ENCODE results near the gene AK2. TPM values are rescaled to one million over a fixed set of nuclear protein-coding genes. Genes with fewer than 3 reads are reported as not detected.

AK2 gene
- total RNA-seq, 1 donor from 2014 or later = 52.7 TPM

DNA sequence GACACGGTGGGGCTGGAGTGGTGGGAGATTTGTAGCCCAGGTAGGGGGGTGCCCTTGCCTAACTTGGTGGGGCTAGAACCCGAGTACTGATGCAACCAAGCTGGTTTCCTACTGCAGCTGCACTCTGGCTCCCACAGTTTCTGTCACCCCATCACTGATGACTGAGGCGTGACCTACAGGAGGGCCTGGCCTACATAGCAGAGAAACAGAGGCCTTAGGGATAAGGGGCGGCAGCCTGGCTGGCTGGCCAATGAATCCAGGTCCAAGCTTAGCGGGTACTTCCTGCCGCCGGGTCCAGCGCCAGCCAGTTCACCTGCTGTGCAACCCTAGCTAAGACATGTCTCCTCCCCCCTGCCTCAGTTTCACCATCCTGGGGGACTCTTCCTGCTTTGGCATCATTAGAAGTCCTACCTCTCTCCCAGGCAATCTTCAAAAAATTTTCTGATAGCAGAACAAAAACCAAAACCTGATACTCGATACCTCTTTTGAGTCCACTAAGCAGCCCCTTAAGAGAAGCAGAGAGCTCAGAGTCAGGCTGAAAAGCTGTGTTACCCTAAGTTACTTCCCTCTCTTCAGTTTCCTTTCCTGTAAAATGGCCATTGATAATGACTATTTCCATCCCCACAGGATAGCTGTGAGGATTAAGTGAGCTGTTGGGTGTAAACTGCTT lies 44.7 kb downstream of the AK2 start:
- no peak overlapping the region for H3K27ac Mint-ChIP-seq (ENCODE audit: unreplicated experiment)
- no peaks in the 10 kb centered on the region for H3K27me3 Mint-ChIP-seq (ENCODE audit: unreplicated experiment)
- H3K36me3 Mint-ChIP-seq (ENCODE audit: unreplicated experiment) = no peaks in the 10 kb centered on the region
- TF ChIP-seq, protein P1, sequence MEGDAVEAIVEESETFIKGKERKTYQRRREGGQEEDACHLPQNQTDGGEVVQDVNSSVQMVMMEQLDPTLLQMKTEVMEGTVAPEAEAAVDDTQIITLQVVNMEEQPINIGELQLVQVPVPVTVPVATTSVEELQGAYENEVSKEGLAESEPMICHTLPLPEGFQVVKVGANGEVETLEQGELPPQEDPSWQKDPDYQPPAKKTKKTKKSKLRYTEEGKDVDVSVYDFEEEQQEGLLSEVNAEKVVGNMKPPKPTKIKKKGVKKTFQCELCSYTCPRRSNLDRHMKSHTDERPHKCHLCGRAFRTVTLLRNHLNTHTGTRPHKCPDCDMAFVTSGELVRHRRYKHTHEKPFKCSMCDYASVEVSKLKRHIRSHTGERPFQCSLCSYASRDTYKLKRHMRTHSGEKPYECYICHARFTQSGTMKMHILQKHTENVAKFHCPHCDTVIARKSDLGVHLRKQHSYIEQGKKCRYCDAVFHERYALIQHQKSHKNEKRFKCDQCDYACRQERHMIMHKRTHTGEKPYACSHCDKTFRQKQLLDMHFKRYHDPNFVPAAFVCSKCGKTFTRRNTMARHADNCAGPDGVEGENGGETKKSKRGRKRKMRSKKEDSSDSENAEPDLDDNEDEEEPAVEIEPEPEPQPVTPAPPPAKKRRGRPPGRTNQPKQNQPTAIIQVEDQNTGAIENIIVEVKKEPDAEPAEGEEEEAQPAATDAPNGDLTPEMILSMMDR (IDR thresholded peaks at IDR 0.05; ENCODE audit: partially characterized antibody, unreplicated experiment) = no peak
- peaks cover 2% of the 10 kb centered on the region for H3K9me3 Mint-ChIP-seq (ENCODE audit: unreplicated experiment)
- H3K4me3 Mint-ChIP-seq (ENCODE audit: unreplicated experiment) = no peak overlapping the region
- DNase-seq = no peak
- peaks cover 4% of the 10 kb centered on the region for H3K4me1 Mint-ChIP-seq (ENCODE audit: low read depth, unreplicated experiment)

DNA sequence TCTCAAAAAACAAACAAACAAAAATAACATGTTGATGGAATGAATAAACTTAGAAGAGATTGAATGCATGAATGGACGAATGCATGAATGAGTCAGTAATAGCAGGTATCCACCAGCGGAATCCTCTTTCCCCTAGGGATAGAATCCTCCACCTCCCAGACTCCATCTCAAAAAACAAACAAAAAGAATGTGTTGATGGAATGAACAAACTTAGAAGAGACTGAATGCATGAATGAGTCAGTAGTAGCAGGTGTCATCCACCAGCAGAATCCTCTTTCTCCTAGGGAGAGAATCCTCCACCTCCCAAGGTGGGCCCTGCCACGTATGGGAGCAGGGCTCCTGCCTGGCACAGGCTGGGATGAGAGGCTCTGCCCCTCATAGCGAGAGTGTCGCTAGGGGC lies 45.3 kb downstream of the AK2 start:
- H3K4me1 Mint-ChIP-seq (ENCODE audit: low read depth, unreplicated experiment) = peaks cover 4% of the 10 kb centered on the region
- H3K9me3 Mint-ChIP-seq (ENCODE audit: unreplicated experiment) = peaks cover 2% of the 10 kb centered on the region
- H3K36me3 Mint-ChIP-seq (ENCODE audit: unreplicated experiment) = no peaks in the 10 kb centered on the region
- TF ChIP-seq, protein P1 (IDR thresholded peaks at IDR 0.05; ENCODE audit: partially characterized antibody, unreplicated experiment) = no peak
- H3K27me3 Mint-ChIP-seq (ENCODE audit: unreplicated experiment) = no peaks in the 10 kb centered on the region
- DNase-seq = no peak
- H3K4me3 Mint-ChIP-seq (ENCODE audit: unreplicated experiment) = no peak overlapping the region
- no peak overlapping the region for H3K27ac Mint-ChIP-seq (ENCODE audit: unreplicated experiment)

DNA sequence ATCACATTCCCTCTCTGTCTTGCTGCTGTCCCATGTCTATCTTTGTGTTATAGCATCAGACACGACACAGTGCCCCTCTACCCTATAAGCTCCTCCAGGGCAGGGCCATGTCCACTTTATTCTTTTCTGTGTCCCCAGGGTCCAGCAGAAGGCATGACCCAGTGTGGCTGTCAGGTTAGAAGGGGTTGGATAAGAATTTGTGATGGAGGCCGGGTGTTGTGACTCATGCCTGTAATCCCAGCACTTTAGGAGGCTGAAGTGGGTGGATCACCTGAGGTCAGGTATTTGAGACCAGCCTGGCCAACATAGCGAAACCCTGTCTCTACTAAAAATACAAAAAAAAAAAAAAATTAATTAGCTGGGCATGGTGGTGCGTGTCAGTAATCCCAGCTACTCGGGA lies 45.8 kb downstream of the AK2 start:
- DNase-seq = no peak
- Mint-ChIP-seq H3K27ac (ENCODE audit: unreplicated experiment) (no peak overlapping the region), H3K36me3 (ENCODE audit: unreplicated experiment) (no peaks in the 10 kb centered on the region), H3K9me3 (ENCODE audit: unreplicated experiment) (peaks cover 2% of the 10 kb centered on the region), H3K4me3 (ENCODE audit: unreplicated experiment) (no peak overlapping the region), H3K27me3 (ENCODE audit: unreplicated experiment) (no peaks in the 10 kb centered on the region), H3K4me1 (ENCODE audit: low read depth, unreplicated experiment) (peaks cover 4% of the 10 kb centered on the region)
- TF ChIP-seq, protein P1 (IDR thresholded peaks at IDR 0.05; ENCODE audit: partially characterized antibody, unreplicated experiment) = no peak

DNA sequence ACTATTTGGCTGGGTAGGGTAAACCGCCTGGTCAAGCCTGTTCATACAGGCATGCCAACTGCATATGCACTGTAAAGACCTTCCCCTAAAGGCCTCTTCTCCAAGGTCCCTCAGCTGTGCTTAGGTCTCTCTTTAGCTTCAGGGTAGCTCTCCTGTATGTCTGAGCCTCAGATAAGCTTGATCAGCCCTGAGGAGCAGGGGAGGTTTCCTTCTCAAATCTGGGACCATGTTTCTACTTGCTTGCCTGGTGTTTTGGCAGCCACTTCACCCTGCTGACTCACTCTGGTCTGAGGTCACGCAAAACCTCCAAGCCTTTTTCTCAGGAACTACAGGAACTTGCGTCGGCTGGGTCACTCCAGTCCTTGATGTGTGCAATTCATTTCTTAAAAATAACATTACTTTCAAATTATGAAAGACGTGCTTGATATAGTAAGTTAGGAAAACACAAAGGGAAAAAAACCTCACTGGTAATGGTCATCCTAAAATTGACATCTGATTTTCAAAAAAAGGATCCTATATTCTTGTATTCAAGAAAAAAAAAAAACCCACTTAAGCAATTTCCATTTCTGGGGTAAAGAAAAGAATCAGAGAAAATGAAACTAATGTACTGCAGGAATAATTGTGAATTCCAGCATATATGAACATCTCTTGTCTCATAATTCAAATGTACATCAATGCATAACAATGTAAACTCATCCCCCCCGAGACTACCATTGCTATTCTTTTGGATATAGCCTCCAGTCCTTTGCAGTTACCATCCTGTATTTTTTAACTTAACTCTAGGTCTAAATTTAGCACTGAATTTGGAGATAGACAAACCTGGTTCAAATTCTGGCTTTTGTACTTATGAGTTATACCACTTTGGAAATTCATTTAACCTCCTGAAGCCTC lies 47.3 kb downstream of the AK2 start:
- Mint-ChIP-seq H3K27me3 (ENCODE audit: unreplicated experiment) (no peaks in the 10 kb centered on the region), H3K4me3 (ENCODE audit: unreplicated experiment) (no peak overlapping the region), H3K9me3 (ENCODE audit: unreplicated experiment) (peaks cover 2% of the 10 kb centered on the region), H3K27ac (ENCODE audit: unreplicated experiment) (no peak overlapping the region), H3K4me1 (ENCODE audit: low read depth, unreplicated experiment) (peaks cover 4% of the 10 kb centered on the region), H3K36me3 (ENCODE audit: unreplicated experiment) (no peaks in the 10 kb centered on the region)
- no peak for DNase-seq
- TF ChIP-seq, protein P1 (IDR thresholded peaks at IDR 0.05; ENCODE audit: partially characterized antibody, unreplicated experiment) = no peak

DNA sequence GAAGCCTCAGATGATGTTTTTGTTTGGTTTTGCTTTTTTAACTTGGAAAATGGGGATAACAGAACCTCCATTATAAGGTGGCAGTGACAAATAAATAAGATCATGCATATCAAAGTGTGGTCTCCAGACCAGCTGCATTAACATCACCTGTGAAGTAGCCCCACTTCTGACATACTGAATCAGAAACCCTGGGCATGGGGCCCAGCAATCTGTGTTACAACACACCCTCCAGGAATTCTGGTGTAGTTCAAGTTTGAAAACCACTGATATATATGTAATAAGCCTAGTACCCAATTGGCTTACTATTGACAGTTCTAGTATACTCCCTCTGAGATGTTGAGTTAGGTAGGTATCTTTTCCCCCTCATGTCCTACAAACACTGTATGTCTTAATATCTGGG lies 48.0 kb downstream of the AK2 start:
- Mint-ChIP-seq H3K27ac (ENCODE audit: unreplicated experiment) (no peak overlapping the region), H3K27me3 (ENCODE audit: unreplicated experiment) (no peaks in the 10 kb centered on the region), H3K9me3 (ENCODE audit: unreplicated experiment) (peaks cover 2% of the 10 kb centered on the region), H3K36me3 (ENCODE audit: unreplicated experiment) (no peaks in the 10 kb centered on the region), H3K4me1 (ENCODE audit: low read depth, unreplicated experiment) (peaks cover 4% of the 10 kb centered on the region), H3K4me3 (ENCODE audit: unreplicated experiment) (no peak overlapping the region)
- TF ChIP-seq, protein P1 (IDR thresholded peaks at IDR 0.05; ENCODE audit: partially characterized antibody, unreplicated experiment) = no peak
- DNase-seq = no peak
